Activated CD4-positive, CD25-positive, alpha-beta regulatory T cell treated with anti-CD3 and anti-CD28 coated beads, Interleukin-2, amount 50 U/mL, for 16 hours (primary cell): ENCODE measurements around the gene PDK4.
"Not testable (repeated sequence)": the region's sequence is repeated elsewhere in the genome, so short reads cannot be mapped to it uniquely, and the experiment has no call there.

ENCODE experiments used
- DNase-seq: peaks from one replicate; pipeline ENCODE4 v3.0.0-alpha.2; 2020; ENCODE audit warnings: low read depth, low spot score

The PDK4 gene

DNA sequence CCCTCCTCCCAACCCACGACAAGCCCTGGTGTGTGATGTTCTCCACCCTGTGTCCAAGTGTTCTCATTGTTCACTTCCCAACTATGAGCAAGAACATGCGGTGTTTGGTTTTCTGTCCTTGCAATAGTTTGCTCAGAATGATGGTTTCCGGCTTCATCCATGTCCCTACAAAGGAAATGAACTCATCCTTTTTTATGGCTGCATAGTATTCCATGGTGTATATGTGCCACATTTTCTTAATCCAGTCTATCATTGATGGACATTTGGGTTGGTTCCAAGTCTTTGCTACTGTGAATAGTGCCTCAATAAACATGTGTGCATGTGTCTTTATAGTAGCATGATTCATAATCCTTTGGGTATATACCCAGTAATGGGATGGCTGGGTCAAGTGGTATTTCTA is 8.5 kb upstream of the PDK4 start:
- not testable (repeated sequence) for DNase-seq

DNA sequence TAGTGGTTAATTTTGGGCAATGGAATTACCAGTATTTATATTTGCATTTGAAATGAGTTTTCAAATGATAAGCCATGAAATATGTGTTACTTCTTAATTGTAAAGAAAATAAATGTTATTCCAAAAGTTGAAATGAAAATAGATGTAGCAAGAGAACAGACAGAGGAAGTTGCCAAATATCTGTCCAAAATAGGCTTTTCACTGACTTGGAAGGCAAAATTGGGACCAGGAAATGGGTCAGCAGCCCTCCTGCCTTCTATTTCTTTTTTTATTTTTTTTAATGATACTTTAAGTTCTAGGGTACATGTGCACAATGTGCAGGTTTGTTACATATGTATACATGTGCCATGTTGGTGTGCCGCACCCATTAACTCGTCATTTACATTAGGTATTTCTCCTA is 8.1 kb upstream of the PDK4 start:
- DNase-seq = not testable (repeated sequence)

DNA sequence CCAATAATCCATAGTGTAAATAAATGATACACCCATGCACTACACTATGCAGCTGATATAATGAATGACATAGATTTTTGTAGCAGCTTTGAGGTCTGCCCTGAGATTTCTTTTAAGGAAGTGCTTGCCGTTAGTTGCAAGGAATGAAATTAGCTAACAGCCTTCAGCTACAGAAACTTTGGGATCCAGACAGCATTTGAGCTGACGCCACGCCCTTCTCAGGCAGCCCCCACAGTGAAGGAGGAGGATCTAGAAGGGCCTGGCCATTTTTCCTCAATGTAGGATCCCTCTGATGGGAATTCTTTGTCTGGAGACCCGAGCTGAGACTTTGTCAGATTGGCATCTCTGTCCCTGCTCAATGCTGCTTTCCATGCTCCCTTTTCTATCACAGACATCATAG is 6.1 kb upstream of the PDK4 start:
- DNase-seq = no peak

DNA sequence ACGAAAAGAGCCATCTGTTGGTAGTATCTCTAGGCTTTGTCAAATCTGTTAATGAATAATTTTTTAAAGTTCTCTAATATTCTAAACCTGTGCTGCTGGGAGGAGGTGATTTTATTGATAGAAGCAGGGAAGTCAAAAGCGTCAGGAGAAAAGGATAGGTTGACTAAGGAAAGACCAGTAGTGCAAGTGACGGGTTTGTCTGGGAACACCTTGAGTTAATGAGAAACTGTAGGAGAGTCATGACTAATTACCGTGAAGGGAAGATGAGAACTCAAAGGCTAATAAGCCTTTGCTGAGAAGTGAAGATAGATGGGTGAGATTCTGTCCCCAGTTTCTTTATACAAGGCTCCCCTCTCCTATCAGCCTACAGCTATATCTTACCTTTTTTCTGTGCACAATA is 5.0 kb upstream of the PDK4 start:
- no peak for DNase-seq

DNA sequence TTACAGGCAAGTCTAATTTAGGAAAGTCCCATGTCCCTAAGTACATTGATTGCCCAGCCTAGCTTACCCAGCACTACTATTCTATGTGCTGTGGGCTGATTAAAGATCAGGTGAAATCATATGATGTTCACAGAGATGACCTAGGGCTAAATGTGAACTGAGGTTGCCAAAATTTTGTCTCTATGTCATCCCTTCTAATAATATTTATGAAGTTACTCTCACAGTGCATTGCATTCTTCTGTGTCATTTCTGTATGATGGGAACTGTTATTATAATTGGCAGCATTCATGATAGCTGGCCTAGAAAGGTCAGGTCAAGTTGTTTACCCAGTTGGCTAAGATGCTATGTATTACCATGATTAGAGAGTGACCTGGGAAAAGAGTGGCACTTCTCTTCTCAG is 2.8 kb upstream of the PDK4 start:
- DNase-seq = no peak

DNA sequence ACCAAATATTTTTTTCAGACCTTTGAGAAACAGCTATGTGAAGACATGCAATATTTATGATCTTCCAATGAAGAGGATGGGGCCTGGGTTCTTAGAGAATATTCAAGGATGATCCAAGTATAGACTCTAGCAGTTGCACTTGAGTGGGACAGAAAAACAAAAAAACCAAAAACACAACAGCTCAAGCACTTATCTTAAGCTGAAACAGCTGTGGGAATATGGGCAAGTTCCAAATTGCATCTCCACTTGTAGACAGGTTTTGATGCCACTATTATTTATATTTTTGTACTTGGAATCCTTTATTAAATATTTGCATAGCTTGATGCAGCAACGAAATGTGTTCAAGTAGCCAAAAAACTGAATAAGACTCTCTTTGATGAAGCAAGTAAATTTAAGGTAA is 2.2 kb upstream of the PDK4 start:
- DNase-seq = no peak

DNA sequence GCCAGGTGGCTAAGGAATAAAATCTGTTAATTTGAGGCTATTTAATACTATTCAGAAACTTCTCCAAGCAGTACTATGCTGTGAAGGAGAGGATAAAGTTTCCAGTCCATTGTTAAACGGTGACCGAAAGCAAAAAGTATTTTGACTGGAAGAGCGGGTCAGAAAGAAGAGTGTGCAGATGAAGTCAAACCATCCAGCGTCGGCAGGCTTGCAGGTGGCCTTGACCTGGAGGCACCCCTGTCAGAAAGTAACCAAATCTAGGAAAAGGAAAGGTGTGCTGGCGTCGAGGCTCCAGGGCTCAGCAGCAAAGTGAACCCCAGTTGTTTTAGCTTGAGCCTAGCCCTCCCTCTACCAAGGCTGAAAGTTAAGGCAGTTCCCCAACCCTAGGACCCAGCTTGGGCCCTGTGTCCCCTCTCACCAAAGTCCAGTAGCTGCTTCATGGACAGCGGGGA is 544 bp downstream of the PDK4 start:
- DNase-seq = no peak

DNA sequence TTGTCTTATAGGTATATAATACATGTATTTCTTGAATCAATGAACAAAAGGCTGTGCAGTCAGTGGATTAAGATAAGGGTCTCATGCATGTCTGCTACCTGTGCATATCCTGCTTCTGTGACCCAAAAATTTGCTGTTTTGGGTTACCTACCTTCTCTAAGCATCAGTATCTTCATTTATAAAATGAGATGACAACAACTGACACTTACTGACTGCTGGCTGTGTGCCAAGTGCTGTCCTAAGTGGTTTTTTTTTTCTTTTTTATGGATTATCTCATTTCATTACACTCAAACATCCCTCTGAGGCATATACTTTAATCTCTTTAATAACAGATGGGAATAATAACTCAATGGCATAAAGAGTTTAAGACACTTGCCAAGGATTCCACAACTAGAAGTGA is 2.1 kb downstream of the PDK4 start:
- DNase-seq = no peak

DNA sequence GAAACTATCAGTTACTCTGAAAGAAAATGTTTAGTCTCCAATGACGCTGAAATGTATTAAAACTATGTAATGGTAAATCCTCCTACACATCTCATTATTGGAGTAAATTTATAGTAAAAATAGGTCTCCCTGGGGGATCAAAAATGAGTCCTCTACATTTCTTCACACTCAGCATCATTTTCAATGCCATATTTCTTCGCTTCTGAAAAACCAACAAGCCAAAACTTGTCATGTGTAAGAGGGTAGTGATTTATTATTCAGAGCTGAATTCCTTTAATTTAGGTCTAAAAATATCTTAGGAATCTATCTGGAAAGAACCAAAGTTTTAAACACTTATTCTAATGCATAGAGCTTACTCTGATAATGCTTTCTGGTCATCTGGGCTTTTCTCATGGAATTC is 3.0 kb downstream of the PDK4 start:
- DNase-seq = no peak

DNA sequence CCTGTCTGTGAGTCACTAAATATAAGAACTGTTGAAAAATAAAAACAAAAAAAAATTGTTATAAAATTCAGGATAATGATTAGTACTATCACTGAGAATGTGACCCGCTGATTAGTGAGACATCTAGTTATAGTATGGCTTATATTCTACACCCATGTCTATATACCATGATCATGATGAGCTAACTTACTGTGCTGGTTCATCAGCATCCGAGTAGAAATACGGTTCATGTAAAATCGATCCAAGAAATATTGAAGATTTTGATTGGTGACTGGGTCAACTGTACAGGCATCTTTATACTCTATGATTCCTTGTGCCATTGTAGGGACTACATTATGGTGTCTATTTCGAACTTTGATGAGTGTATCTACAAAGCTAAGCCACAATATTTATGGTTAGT is 3.7 kb downstream of the PDK4 start:
- DNase-seq = no peak

DNA sequence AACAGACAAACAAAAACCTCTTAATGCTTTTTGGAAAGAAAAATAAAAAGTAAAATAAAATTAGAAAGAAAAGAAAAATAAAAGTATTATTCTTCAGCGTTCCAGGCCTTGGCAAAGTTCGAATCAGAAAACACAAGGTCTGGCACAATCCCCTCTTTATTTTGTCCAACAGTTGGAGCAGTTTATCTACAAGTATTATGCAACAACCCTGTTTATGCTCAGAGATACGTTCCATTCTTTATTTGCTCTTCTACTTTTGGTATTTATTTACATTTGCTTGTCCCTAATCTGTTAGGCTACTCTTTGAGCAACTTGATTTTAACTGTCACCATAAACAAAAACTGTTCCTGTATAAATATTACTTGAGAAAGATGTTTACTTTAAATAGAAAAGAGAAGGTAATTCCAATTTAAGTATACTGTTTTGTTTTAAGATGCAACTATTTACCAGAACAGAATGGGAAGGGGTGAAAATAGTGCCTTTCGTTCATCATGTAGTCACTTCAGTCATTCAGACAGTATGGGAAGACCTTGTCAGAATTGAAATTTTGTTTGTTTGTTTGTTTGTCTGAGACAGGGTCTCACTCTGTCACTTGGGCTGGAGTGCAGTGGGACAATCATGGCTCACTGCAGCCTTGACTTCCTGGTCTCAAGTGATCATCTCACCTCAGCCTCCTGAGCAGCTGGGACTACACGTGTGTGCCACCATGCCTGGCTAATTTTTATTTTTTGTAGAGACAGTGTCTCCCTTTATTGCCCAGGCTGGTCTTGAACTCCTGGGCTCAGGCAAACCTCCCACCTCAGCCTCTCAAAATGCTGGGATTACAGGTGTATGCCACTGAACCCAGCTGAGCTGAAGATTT is 5.7 kb downstream of the PDK4 start:
- DNase-seq = no peak

DNA sequence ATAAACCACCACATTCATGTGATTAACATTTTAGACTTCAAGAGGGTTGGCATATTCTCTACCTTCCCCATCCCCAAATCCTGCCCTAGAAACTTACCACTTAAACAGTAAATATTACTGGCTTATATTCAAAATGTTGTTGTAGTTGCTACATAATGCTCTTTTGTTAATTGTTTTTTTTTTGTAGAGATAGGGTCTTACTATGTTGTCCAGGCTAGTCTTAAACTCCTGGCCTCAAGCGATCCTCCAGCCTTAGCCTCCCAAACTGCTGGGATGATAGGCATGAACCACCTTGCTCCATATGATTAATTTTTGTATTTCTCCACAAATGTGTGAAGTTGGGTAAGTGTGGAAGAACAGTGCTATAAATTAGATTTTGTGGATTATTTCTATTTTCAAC is 6.5 kb downstream of the PDK4 start:
- no peak for DNase-seq

DNA sequence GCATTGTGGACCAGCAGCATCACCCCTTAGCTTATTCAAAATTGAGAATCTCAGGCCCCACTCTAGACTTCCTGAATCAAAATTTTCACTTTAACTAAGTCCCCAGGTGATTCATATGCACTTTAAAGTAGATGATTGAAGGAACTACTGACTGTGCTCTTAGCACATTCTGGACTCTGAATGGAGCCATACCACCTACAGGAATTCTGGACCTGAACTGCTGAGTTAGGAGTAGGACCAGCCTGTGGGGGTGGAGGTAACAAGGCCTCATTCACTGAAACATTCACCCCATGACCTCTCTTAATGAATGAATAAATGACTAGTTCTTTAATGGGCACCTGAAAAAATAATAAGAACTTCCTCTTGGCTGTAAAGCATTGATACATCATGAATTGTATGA is 7.3 kb downstream of the PDK4 start:
- no peak for DNase-seq

DNA sequence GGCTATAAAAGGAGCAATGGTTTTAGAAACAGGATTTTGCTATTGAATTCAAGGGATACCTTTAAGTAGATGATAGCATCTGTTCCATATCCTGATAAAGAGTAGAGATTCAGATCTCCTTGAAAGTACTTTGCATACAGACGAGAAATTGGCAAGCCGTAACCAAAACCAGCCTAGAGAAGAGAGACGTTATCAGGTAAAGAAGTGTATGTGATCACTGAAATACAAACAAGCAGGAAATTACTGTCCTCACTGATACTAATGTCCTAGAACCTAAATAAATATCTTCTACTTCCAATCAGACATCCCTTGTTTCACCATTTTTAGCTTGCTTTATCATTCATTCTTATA is 9.4 kb downstream of the PDK4 start:
- DNase-seq = no peak

DNA sequence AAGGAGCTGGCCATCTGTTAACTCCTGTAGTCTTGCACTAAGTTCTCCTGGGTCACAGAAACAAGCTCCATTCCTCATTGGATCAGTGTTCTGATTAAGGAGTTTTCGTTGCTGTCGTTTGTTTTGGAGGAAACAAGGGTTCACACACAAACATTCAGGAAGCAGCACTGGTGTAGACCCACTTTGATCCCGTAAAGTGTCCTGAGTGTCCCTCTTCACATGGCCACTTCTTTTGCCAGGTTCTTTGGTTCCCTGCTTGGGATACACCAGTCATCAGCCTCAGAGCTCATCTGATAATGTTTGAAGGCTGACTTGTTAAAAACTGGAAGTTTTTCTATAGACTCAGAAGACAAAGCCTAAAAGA is 10.9 kb downstream of the PDK4 start:
- DNase-seq = no peak

DNA sequence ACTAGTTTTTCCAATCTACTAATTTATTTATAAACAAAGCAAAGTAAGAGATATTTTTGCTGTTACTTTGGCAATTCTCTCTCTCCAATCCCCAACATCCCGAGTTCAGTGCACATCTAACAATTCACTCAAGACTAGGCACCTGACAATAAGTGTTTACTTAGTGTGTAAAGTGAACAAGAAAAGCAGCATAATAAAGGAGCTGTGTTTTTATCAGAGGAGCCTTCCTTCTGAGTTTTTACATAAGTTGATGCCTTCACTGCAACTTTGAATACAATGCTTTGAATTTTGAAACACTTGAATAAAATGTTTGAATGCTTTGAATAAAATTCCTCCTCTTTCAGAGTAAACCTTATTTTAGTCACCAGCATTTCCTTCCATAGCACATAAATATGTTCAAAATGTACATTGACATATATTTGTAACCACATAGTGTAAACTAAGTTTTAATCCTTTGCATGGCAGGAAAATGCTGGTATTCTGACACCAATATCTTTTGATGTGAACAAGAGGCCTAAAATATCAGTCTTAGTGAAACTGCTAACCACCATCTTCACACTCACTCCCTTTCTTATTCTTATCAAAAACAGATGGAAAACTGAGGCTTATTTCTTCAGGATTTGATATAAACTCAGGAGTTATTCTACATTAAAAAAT is 11.4 kb downstream of the PDK4 start:
- no peak for DNase-seq

DNA sequence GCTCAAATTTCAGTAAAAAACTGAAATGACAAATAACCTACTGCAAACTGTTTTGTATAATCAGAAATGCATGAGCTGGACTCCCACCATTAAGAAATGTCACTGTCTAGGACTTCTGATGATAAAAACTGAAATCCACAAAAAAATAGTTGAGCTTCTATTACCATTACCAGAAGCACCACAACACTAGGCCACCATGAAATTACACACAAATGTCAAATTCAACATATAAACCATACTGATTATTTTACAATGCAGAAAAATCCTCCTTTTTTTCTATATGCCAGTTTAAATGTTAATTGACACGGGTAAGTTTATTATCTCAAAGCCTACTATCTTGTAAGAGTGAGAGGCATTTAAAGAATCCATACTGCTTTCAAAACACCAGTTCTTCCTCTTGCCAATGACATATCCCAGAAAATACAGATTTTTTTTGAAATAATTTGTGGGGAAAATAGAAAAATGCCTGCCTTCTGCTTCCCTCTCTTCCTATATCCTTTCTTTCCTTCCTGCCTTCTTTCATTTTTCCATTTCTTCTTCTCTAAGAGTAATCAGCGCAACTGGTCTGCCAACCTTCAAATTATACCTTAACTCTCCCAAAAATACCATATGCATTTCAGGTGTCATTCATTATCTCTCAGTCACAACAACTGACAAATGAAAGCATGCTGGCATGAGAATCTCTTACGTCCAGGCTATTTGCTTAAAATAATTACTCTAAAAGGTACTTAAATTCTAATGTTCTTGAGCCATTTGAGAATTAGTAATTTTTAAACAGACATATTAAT is 12.3 kb downstream of the PDK4 start:
- no peak for DNase-seq

DNA sequence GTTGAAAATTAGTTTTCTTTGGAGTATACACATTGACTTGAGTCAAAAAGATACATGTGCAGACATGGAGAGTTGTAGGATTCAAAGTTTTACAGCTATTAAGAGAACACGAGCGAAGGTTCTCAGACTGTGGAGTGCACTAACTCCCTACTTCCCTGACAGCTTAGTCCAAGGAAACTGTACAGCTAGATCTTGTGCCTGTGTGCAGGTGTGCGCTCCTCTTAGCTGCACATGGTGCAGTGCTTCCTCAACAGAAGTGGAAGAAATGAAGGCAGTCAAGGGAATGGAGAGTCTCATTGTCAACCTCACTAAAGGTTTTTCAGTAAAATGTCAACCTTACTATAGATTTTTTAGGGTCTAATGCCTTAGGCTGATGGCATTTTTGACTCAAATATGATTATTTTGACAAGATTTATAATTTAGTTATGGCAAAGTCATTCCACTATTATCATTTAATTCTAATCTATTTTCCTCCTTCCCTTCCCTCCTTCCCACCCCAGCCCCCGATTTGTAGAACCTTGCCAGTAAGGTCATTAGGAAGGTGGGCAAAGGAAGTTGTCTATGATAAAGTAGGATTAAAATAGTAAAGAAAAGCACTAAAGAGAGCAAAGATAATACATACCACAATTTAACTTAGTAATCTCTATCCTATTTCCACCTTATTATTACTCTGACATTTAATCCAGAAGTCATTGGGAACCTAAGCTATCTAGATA is 13.6 kb downstream of the PDK4 start:
- DNase-seq = no peak

DNA sequence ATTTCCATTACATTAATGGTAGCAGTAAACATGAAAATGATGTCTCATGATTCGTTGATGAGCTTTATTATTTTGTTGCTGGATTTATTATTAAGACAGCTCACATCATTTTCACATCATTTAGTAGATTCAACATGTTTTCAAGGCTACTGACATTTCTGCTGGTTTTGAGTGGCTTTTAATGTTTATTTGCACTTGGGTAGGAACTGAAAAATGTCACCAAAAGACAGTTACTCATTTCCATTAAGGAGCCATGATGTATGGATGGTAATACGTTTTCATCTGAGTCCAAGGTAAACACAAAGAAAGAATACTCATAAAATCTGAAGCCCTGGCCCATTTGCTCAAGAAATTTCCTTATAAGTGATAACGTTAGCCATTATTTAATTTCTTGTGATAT is 14.8 kb downstream of the PDK4 start:
- no peak for DNase-seq

DNA sequence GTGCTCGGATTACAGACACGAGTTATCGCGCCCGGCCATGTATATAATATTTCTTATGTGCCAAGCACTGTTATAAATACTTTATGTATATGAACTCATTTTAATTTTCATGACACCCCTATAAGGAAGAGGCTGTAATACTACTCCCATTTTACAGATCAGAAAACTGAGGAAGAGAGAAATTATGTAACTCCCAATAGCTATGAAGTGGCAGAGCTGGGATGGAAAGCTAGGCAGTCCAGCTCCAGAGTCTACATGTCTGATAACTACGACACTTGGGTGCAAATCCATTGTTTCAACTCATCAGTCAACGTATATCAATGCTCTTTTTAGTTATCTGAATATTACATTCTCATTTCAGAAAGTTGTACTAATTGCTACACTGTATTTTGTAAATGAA is 17.0 kb downstream of the PDK4 start:
- no peak for DNase-seq

DNA sequence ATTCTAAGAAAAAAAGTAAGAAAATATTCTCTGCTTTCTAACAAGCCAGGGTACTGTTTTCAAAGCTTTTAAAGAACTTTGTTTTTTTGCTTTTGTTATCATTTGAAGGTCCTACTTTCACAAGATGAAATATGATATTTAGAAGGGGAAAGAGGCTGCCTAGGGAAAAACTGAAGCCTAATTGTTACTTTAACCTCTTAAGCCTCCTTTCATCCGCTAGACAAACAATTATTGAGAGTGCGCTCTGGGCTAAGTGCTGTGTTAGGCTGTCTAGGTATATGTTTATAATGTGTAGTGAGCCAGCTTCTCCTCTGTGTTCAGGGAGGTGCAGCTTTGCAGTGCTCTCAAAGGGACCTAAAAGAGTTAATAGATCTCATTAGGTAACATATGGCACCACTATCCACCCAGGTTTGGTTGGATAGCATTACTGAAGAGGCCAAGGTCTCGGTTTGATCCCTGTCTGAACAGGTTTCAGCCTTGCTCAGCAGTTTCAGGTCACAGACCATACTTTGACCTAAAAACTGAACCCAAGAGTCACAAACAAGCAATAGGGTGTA is 17.9 kb downstream of the PDK4 start:
- no peak for DNase-seq

DNA sequence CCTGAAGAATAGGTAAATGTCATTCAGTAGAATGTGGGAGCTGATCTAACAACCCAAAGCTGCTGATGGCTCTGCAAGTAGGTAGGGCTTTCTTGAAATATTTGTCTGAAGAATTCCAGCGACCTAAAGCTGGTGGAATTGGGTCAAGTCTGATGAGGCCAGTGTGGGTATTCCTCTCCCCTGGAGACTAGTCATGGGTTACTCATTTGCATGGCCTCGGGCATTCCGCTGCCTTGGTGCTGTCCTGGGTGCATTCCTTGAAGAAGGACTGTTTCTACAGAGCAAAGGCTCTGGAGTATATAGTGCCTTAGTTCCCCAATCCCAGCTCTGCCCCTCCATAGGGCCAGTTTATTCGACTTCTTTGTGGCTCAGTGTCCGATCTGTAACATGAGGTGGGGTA is 19.2 kb downstream of the PDK4 start:
- DNase-seq = no peak
